ENCODE data around the gene MIOX. TPM values are rescaled to one million over a fixed set of nuclear protein-coding genes. Genes with fewer than 3 reads are reported as not detected.

The MIOX gene
- total and polyA plus RNA-seq, 2 experiments from 2014 or later: not detected

DNA sequence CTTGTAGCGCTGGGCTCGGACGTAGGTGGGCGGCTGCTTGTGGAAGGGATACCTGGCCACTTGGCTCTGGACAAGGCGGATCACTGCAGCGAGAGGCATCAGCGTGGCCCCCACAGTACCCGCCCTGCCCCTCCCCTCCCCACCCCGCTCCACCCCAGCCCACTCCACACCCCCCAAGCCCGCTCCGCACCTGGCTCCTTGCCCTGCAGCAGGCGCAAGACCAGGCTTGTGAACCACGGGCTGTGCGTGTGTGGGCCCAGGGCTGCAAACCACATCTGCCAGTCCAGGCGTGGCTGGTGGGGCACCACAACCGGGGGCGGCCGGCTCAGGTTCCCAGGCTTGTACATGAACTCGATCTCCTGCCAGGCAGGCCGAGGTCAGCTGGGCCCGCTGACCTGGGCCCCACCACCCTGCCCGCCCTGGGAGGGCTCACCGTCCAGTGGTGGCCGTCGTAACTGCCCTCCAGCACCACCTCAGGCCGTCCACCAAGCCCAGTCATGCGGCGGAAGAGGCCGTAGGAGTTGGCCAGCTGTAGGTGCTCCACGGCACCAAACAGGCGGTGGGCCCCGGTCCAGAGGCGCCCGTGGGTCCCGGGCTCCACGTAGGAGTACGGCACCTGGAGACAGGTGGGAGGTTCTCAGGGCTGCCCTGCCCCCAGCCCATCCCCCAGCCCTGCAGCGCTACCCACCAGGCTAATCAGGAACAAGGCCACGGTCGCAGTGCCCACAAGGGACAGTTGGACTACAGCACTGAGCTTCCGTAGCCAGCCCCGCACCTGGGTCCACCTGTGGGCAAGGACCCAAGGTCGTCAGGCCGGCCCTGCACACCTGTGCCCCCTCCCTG, 17.9 kb downstream of the MIOX start:
- H3F3A ChIP-seq (replicated peaks; ENCODE audit: low read depth): 0 out of 2 replicates have a peak, but pooled peaks cover 6% of the 10 kb centered on the region
- no peak for TF ChIP-seq CREB1 (CRISPR knock-in tag; IDR thresholded peaks at IDR 0.05; ENCODE audit: low read depth)
- no peak for TF ChIP-seq ZNF114 (CRISPR knock-in tag; IDR thresholded peaks at IDR 0.05)
- no peak for TF ChIP-seq ZNF331 (CRISPR knock-in tag; IDR thresholded peaks at IDR 0.05; ENCODE audit: low read depth)
- no peak for TF ChIP-seq JUNB (IDR thresholded peaks at IDR 0.05; ENCODE audit: unreplicated experiment)
- no peak for TF ChIP-seq EZH2phosphoT487 (IDR thresholded peaks at IDR 0.05; ENCODE audit: unreplicated experiment)
- TF ChIP-seq STAT1 (IDR thresholded peaks at IDR 0.05; ENCODE audit: unreplicated experiment): no peak
- TF ChIP-seq, protein P1, sequence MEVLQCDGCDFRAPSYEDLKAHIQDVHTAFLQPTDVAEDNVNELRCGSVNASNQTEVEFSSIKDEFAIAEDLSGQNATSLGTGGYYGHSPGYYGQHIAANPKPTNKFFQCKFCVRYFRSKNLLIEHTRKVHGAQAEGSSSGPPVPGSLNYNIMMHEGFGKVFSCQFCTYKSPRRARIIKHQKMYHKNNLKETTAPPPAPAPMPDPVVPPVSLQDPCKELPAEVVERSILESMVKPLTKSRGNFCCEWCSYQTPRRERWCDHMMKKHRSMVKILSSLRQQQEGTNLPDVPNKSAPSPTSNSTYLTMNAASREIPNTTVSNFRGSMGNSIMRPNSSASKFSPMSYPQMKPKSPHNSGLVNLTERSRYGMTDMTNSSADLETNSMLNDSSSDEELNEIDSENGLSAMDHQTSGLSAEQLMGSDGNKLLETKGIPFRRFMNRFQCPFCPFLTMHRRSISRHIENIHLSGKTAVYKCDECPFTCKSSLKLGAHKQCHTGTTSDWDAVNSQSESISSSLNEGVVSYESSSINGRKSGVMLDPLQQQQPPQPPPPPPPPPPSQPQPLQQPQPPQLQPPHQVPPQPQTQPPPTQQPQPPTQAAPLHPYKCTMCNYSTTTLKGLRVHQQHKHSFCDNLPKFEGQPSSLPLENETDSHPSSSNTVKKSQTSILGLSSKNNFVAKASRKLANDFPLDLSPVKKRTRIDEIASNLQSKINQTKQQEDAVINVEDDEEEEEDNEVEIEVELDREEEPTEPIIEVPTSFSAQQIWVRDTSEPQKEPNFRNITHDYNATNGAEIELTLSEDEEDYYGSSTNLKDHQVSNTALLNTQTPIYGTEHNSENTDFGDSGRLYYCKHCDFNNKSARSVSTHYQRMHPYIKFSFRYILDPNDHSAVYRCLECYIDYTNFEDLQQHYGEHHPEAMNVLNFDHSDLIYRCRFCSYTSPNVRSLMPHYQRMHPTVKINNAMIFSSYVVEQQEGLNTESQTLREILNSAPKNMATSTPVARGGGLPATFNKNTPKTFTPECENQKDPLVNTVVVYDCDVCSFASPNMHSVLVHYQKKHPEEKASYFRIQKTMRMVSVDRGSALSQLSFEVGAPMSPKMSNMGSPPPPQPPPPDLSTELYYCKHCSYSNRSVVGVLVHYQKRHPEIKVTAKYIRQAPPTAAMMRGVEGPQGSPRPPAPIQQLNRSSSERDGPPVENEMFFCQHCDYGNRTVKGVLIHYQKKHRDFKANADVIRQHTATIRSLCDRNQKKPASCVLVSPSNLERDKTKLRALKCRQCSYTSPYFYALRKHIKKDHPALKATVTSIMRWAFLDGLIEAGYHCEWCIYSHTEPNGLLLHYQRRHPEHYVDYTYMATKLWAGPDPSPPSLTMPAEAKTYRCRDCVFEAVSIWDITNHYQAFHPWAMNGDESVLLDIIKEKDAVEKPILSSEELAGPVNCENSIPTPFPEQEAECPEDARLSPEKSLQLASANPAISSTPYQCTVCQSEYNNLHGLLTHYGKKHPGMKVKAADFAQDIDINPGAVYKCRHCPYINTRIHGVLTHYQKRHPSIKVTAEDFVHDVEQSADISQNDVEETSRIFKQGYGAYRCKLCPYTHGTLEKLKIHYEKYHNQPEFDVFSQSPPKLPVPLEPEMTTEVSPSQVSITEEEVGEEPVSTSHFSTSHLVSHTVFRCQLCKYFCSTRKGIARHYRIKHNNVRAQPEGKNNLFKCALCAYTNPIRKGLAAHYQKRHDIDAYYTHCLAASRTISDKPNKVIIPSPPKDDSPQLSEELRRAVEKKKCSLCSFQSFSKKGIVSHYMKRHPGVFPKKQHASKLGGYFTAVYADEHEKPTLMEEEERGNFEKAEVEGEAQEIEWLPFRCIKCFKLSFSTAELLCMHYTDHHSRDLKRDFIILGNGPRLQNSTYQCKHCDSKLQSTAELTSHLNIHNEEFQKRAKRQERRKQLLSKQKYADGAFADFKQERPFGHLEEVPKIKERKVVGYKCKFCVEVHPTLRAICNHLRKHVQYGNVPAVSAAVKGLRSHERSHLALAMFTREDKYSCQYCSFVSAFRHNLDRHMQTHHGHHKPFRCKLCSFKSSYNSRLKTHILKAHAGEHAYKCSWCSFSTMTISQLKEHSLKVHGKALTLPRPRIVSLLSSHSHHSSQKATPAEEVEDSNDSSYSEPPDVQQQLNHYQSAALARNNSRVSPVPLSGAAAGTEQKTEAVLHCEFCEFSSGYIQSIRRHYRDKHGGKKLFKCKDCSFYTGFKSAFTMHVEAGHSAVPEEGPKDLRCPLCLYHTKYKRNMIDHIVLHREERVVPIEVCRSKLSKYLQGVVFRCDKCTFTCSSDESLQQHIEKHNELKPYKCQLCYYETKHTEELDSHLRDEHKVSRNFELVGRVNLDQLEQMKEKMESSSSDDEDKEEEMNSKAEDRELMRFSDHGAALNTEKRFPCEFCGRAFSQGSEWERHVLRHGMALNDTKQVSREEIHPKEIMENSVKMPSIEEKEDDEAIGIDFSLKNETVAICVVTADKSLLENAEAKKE (CRISPR knock-in tag; IDR thresholded peaks at IDR 0.05): no peak
- TF ChIP-seq, protein P2, sequence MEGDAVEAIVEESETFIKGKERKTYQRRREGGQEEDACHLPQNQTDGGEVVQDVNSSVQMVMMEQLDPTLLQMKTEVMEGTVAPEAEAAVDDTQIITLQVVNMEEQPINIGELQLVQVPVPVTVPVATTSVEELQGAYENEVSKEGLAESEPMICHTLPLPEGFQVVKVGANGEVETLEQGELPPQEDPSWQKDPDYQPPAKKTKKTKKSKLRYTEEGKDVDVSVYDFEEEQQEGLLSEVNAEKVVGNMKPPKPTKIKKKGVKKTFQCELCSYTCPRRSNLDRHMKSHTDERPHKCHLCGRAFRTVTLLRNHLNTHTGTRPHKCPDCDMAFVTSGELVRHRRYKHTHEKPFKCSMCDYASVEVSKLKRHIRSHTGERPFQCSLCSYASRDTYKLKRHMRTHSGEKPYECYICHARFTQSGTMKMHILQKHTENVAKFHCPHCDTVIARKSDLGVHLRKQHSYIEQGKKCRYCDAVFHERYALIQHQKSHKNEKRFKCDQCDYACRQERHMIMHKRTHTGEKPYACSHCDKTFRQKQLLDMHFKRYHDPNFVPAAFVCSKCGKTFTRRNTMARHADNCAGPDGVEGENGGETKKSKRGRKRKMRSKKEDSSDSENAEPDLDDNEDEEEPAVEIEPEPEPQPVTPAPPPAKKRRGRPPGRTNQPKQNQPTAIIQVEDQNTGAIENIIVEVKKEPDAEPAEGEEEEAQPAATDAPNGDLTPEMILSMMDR (conservative IDR thresholded peaks at IDR 0.05; ENCODE audit: low read depth in 2 of 2): no peak
- TF ChIP-seq EZH2 (IDR thresholded peaks at IDR 0.05; ENCODE audit: low read depth, unreplicated experiment): no peak
- DNase-seq (ENCODE audit: low spot score): no peak
- H2AFZ ChIP-seq: no peak overlapping the region
- H3K9me2 ChIP-seq (ENCODE audit: insufficient read depth): no peaks in the 10 kb centered on the region
- H3K36me3 ChIP-seq (ENCODE audit: insufficient read depth): no peaks in the 10 kb centered on the region
- no peak overlapping the region for H3K27ac ChIP-seq (ENCODE audit: low read depth)
- Mint-ChIP-seq H3K36me3 (ENCODE audit: low read depth) (no peaks in the 10 kb centered on the region; the same call in 2 of the 3 replicates), H3K9me3 (no peaks in the 10 kb centered on the region), H3K27me3 (ENCODE audit: insufficient read depth, low read depth, poor library complexity) (peaks cover 12% of the 10 kb centered on the region), H3K27ac (no peak overlapping the region), H3K4me1 (peaks cover 9% of the 10 kb centered on the region), H3K4me3 (no peak overlapping the region)
- H3K79me2 ChIP-seq (replicated peaks; ENCODE audit: insufficient read depth): peaks cover 12% of the 10 kb centered on the region
- no peak for ATAC-seq
- no peak overlapping the region for H3K4me2 ChIP-seq
- H4K20me1 ChIP-seq (replicated peaks; ENCODE audit: insufficient read depth): peaks cover 11% of the 10 kb centered on the region
- H3K4me3 ChIP-seq: no peak overlapping the region
- peaks cover 7% of the 10 kb centered on the region for H3K4me1 ChIP-seq (ENCODE audit: insufficient read depth)
- no peaks in the 10 kb centered on the region for H3K27me3 ChIP-seq (ENCODE audit: insufficient read depth)
